ENCODE data around the gene R3HDM2. TPM values are rescaled to one million over a fixed set of nuclear protein-coding genes. Genes with fewer than 3 reads are reported as not detected.

Gene R3HDM2
- total and polyA plus RNA-seq, 2 of the 13 experiments (the other 11 are each of a cell fraction or from before 2014, with no cell fraction given), result 11.1 to 23.5 TPM

- Histone ChIP-seq H3K9me3 (ENCODE audit: low read length) (no peaks in the 10 kb centered on the region), H3K4me1 (ENCODE audit: insufficient read depth, low read length) (no peaks in the 10 kb centered on the region), H2AFZ (ENCODE audit: low read length) (no peak overlapping the region), H3K36me3 (replicated peaks in 1 of 2; ENCODE audit: control insufficient read depth in 1 of 2, insufficient read depth in 2 of 2, low read length in 2 of 2) (peaks cover 5 to 36% of the 10 kb centered on the region in 2 experiments; a peak in 4 of 5 replicates), H4K20me1 (ENCODE audit: insufficient read depth, low read length) (no peaks in the 10 kb centered on the region), H3K79me2 (ENCODE audit: insufficient read depth, low read length) (no peaks in the 10 kb centered on the region), H3K4me3 (replicated peaks in 1 of 3; ENCODE audit: insufficient read depth in 1 of 3, low read depth in 2 of 3, low read length in 3 of 3) (no peak overlapping the region), H3K4me2 (ENCODE audit: low read depth, low read length) (no peak overlapping the region), H3K9ac (ENCODE audit: insufficient read depth, low read depth, low read length) (no peak overlapping the region), H3K27me3 (ENCODE audit: control insufficient read depth in 1 of 2, insufficient read depth in 2 of 2, low read length in 2 of 2) (no peaks in the 10 kb centered on the region), H3K27ac (ENCODE audit: extremely low read length, insufficient read depth, low read length) (no peak overlapping the region)
- no peak for ATAC-seq
- no peak for DNase-seq (ENCODE audit: low spot score)
- ChIA-PET POLR2A (no interaction called here), CTCF (ENCODE audit: low intra/inter-chr PET ratio, low total read pairs) (no interaction called here)
- in situ Hi-C loops (cut with HindIII; ENCODE audit: extremely low pct_ligation_motif_present, low pct_unique_long_range_greater_than_20kb), result no loop called here
- no peak for FAIRE-seq
- intact Hi-C loops (cut with micrococcal nuclease; ENCODE audit: unreplicated experiment), result no loop called here
- no TSS peak for BruUV-seq (replicated peaks)
- TF ChIP-seq SMYD3 (CRISPR knock-in tag; IDR thresholded peaks at IDR 0.05) (no peak), MAX (IDR thresholded peaks at IDR 0.05) (no peak), FOXO4 (CRISPR knock-in tag; conservative IDR thresholded peaks at IDR 0.05) (no peak), PCBP2 (optimal IDR thresholded peaks at IDR 0.05; ENCODE audit: low read depth, low read length, poor library complexity, severe bottlenecking) (no peak), ZNF709 (CRISPR knock-in tag; IDR thresholded peaks at IDR 0.05) (no peak), MYC (CRISPR knock-in tag; IDR thresholded peaks at IDR 0.05; ENCODE audit: borderline replicate concordance) (no peak), HDAC1 (CRISPR knock-in tag; IDR thresholded peaks at IDR 0.05) (no peak), ZNF639 (CRISPR knock-in tag; conservative IDR thresholded peaks at IDR 0.05) (no peak), ZBTB49 (CRISPR knock-in tag; IDR thresholded peaks at IDR 0.05; ENCODE audit: borderline replicate concordance) (no peak), PHB2 (IDR thresholded peaks at IDR 0.05; ENCODE audit: partially characterized antibody) (no peak), ZNF598 (CRISPR knock-in tag; IDR thresholded peaks at IDR 0.05; ENCODE audit: borderline replicate concordance) (no peak), AKAP8 (CRISPR knock-in tag; IDR thresholded peaks at IDR 0.05) (no peak), ZNF569 (CRISPR knock-in tag; IDR thresholded peaks at IDR 0.05; ENCODE audit: borderline replicate concordance) (no peak), NR3C1 (CRISPR knock-in tag; IDR thresholded peaks at IDR 0.05) (no peak), RERE (CRISPR knock-in tag; IDR thresholded peaks at IDR 0.05; ENCODE audit: low read depth) (no peak)
Observed at GRCh38 chr12:57266681-57267080, 164.2 kb downstream of the R3HDM2 start.
